Adrenal gland (tissue), 5 donors: ENCODE data around the gene TREML4.

Experiments
- CTCF ChIP-seq, 6 experiments: fragments of 450-650 bp in 4 of 6; fragments of 200-600 bp in 2 of 6; sonication (generic) in 1 of 6; IDR thresholded peaks; 1 replicate in 5 of 6; 2 replicates in 1 of 6; pipeline versions ENCODE4 v1.5.1 to v1.8.0; 2016 to 2021; ENCODE audit warnings: antibody characterized with exemption in 6 of 6, mild to moderate bottlenecking in 2 of 6, moderate library complexity in 1 of 6
- POLR2A ChIP-seq, 2 donors: fragments of 450-650 bp; IDR thresholded peaks; one replicate each; pipeline ENCODE4 v1.6.1; 2017; ENCODE audit warnings: antibody characterized with exemption in 2 of 2, mild to moderate bottlenecking in 2 of 2, moderate library complexity in 1 of 2
- donor health status: DM: no; HTN: no; CAD: no.

GRCh38 chr6:41204156-41204555 lies 24.0 kb upstream of the TREML4 start:
- TF ChIP-seq CTCF (IDR thresholded peaks at IDR 0.05) (no peak), POLR2A (IDR thresholded peaks at IDR 0.05) (no peak)
